Measurements from ENCODE around the gene NHLRC1. TPM values are rescaled to one million over a fixed set of nuclear protein-coding genes. Genes with fewer than 3 reads are reported as not detected.

NHLRC1 gene
- total and polyA plus RNA-seq, 2 experiments from 2014 or later: 1.1 TPM

- Histone ChIP-seq H3K27ac (ENCODE audit: low read depth) (no peak overlapping the region), H3K4me3 (no peak overlapping the region), H3K36me3 (ENCODE audit: insufficient read depth) (no peaks in the 10 kb centered on the region; the same call in 1 of the 2 replicates), H3K4me2 (no peak overlapping the region), H3K79me2 (replicated peaks; ENCODE audit: insufficient read depth) (no peaks in the 10 kb centered on the region), H3F3A (replicated peaks; ENCODE audit: low read depth) (no peaks in the 10 kb centered on the region), H3K9me2 (ENCODE audit: insufficient read depth) (no peaks in the 10 kb centered on the region; the same call in 1 of the 2 replicates), H3K27me3 (ENCODE audit: insufficient read depth) (no peaks in the 10 kb centered on the region), H3K4me1 (ENCODE audit: insufficient read depth) (no peaks in the 10 kb centered on the region), H4K20me1 (replicated peaks; ENCODE audit: insufficient read depth) (no peaks in the 10 kb centered on the region), H2AFZ (no peak overlapping the region)
- Mint-ChIP-seq H3K27ac (no peak overlapping the region), H3K4me3 (no peak overlapping the region), H3K36me3 (ENCODE audit: low read depth) (peaks cover 11% of the 10 kb centered on the region; the same call in 2 of the 3 replicates), H3K4me1 (no peaks in the 10 kb centered on the region), H3K27me3 (ENCODE audit: insufficient read depth, low read depth, poor library complexity) (peaks cover 5% of the 10 kb centered on the region), H3K9me3 (peaks cover 13% of the 10 kb centered on the region; the same call in 2 of the 3 replicates)
- no peak for TF ChIP-seq ZNF331 (CRISPR knock-in tag; IDR thresholded peaks at IDR 0.05; ENCODE audit: low read depth)
- no peak for TF ChIP-seq CREB1 (CRISPR knock-in tag; IDR thresholded peaks at IDR 0.05; ENCODE audit: low read depth)
- no peak for TF ChIP-seq ZNF114 (CRISPR knock-in tag; IDR thresholded peaks at IDR 0.05)
- no peak for TF ChIP-seq STAT1 (IDR thresholded peaks at IDR 0.05; ENCODE audit: unreplicated experiment)
- DNase-seq (ENCODE audit: low spot score) (no peak), ATAC-seq (no peak)
Measured at GRCh38 chr6:18091382-18091781, 31.1 kb downstream of the NHLRC1 start.

GRCh38 chr6:18090349-18090786 is 32.1 kb downstream of the NHLRC1 start:
- H3K4me3 ChIP-seq: no peak overlapping the region
- Mint-ChIP-seq H3K27me3 (ENCODE audit: insufficient read depth, low read depth, poor library complexity) (peaks cover 5% of the 10 kb centered on the region), H3K9me3 (peaks cover 13% of the 10 kb centered on the region; the same call in 2 of the 3 replicates), H3K4me3 (no peak overlapping the region), H3K4me1 (no peaks in the 10 kb centered on the region), H3K36me3 (ENCODE audit: low read depth) (peaks cover 11% of the 10 kb centered on the region; the same call in 2 of the 3 replicates), H3K27ac (no peak overlapping the region)
- H3K27ac ChIP-seq (ENCODE audit: low read depth): no peak overlapping the region
- DNase-seq (ENCODE audit: low spot score) (no peak), ATAC-seq (no peak)
- H3K36me3 ChIP-seq (ENCODE audit: insufficient read depth): no peaks in the 10 kb centered on the region; the same call in 1 of the 2 replicates
- no peaks in the 10 kb centered on the region for H4K20me1 ChIP-seq (replicated peaks; ENCODE audit: insufficient read depth)
- TF ChIP-seq REST (IDR thresholded peaks at IDR 0.05; ENCODE audit: unreplicated experiment): no peak
- no peak for TF ChIP-seq EZH2phosphoT487 (IDR thresholded peaks at IDR 0.05; ENCODE audit: unreplicated experiment)
- no peaks in the 10 kb centered on the region for H3F3A ChIP-seq (replicated peaks; ENCODE audit: low read depth)
- no peak overlapping the region for H2AFZ ChIP-seq
- H3K79me2 ChIP-seq (replicated peaks; ENCODE audit: insufficient read depth): no peaks in the 10 kb centered on the region
- H3K4me2 ChIP-seq: no peak overlapping the region
- no peaks in the 10 kb centered on the region for H3K4me1 ChIP-seq (ENCODE audit: insufficient read depth)
- no peaks in the 10 kb centered on the region for H3K27me3 ChIP-seq (ENCODE audit: insufficient read depth)
- H3K9me2 ChIP-seq (ENCODE audit: insufficient read depth): no peaks in the 10 kb centered on the region; the same call in 1 of the 2 replicates

Data from GM23338 (cell line).